GM19351 (cell line): ENCODE data around the gene SLC25A25.
A peak's percentile ranks its signal among the peaks of the same experiment; 100 is the strongest.

ENCODE experiments used
- ATAC-seq: cut with Tn5 transposase; IDR thresholded peaks from one replicate; pipeline ENCODE4 v1.9.1; 2021; ENCODE audit warnings: mild to moderate bottlenecking, moderate library complexity; ENCODE audit not compliant: unreplicated experiment

SLC25A25 gene

DNA sequence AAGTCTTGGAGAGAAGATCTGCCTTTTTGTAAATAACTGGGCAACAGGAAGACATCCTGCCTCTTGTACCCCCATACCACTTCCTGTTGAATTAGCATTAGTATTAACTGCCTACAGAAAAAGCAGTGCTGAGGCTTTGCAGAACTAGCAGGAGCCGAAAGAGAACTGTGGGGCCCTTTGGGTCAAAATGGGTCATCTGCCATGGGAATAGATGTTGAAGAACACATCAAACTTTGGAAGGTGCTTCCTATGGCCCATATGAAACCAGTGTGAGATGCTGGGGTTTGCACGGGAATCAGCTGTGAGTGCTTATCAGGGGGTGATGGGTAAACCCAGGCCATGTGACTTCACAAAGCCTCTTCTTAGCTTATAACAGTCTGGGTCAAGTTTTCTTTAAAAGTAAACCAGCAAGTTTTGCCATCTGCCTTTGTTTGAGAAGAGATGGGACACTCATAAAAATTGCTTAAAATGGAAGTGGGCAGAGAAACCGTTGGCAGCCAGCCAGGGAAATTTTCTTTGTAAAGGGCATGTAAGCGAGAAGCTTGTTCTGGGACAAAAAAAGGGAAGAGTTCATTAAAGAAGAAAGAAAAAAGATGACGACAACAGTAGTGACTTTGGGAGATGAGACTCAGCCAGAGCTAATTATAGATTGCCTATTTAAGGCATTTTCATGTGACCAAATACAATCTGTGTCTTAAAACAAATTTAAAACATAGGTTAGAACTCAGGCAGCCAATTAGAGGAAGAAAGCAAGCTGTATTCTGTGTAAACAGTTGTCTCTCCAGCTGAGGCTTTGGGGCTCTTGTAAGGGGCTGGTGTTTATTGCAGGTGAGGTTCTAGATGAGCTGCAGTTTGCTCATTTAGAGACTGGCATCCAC, 4.4 kb downstream of the SLC25A25 start:
- ATAC-seq: no peak

GRCh38 chr9:128073253-128073886, 5.3 kb downstream of the SLC25A25 start:
- no peak for ATAC-seq

GRCh38 chr9:128077847-128078503, 9.9 kb downstream of the SLC25A25 start:
- no peak for ATAC-seq

GRCh38 chr9:128078504-128079434, 10.7 kb downstream of the SLC25A25 start:
- no peak for ATAC-seq

DNA sequence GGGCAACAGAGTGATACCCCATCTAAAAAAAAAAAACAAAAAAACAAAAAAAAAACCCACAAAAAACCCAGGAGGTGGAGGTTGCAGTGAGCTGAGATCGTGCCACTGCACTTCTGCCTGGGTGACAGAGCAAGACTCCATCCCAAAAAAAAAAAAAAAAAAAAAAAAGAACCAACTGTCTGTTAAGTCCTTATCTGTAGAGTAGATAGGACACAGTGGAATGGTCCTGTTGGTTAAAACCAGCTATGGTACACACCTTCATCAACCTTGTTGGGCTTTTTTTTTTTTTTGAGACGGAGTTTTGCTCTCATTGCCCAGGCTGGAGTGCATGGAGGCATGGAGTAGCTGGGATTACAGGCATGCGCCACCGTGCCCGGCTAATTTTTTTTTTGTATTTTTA, 12.2 kb downstream of the SLC25A25 start:
- ATAC-seq: no peak

- no peak for ATAC-seq
Measured at GRCh38 chr9:128081056-128081455, 13.0 kb downstream of the SLC25A25 start.

- no peak for ATAC-seq
Measured at GRCh38 chr9:128082151-128082550, 14.1 kb downstream of the SLC25A25 start.

- no peak for ATAC-seq
Measured at GRCh38 chr9:128084746-128085145, 16.7 kb downstream of the SLC25A25 start.

DNA sequence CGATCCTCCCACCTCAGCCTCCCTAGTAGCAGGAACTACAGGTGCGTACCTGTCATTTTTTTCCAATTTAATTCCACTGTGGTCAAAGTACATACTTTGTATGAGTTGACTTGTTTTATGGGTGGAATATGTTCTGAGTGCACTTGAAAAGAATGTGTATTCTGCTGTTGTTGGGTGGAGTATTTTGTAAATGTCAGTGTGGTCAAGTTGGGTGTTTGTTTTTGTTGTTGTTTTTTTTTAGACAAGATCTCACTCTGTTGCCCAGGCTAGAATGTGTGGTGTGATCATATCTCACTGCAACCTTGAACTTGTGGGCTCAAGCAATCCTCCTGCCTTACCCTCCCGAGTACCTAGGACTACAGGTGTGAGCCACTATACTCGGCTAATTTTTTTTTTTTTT, 17.9 kb downstream of the SLC25A25 start:
- ATAC-seq: no peak

DNA sequence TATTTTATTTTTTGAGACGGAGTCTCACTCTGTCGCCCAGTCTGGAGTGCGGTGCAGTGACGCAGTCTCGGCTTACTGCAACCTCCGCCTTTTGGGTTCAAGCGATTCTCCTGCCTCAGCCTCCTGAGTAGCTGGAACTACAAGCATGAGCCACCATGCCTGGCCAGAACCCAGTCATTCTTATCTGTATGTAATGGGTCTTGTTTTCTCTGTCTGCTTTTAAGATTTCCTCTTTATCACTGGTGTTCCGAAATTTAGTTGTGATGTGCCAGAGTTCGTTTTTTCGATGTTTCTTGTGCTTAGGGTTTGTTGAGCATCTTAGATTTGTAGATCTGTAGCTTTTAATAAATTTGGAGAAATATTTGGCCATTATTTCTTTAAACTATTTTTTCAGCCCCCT, 19.2 kb downstream of the SLC25A25 start:
- no peak for ATAC-seq

DNA sequence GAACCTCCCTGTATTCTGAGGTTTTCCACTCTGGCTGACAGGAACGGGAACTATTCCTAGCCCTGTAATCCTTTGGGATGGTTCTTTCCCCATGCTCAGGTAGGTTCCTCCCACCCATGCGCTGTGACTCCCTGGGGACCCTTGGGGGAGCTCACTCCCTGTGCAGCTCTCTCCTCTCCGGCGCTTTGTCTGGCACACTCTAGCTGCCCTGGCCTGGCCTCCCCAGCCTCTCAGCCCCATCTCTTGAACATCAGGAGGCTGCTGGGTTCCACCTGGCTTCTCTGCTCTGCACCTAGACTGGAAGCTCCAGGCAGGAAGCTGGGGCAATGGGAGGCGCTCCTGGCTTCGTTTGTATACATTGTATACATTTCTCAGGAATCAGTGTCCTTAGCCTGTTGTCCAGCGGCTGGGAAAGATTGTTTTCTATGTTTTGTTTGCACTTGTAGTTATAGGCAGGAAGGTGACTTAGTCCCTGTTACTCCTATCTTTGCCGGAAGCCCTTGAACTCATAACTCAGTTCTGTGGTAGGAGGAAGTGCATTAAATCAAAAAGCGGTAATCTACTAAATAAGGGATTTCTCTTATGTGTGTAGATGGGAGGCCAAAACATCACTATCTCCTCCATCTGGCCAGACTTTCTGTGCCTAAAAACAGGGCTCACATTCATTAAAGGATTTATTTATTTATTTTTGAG, 20.4 kb downstream of the SLC25A25 start:
- no peak for ATAC-seq

DNA sequence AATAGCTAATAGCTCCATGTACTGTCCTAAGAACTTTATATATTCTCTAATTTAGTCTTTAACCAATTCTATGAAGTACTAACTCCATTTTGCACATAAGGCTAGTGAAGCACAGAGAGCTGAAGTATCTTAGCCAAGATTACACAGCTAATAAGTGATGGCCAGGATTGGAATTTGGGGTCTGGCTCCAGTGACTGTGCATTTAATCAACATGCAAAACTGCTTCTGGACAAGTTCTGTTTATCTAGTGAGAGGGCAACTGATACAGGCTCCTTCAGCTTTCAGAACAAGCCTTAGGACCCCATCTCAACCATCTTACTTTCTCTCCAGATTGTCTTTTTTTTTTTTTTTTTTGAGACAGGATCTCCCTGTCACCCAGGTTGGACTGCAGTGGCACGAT, 21.3 kb downstream of the SLC25A25 start:
- ATAC-seq: no peak

- ATAC-seq: no peak
Measured at GRCh38 chr9:128091144-128091543, 23.1 kb downstream of the SLC25A25 start.

GRCh38 chr9:128091571-128091970, 23.5 kb downstream of the SLC25A25 start:
- ATAC-seq: no peak

- ATAC-seq: no peak
Measured at GRCh38 chr9:128092199-128092977, 24.4 kb downstream of the SLC25A25 start.

- ATAC-seq: no peak
Measured at GRCh38 chr9:128093011-128093410, 25.0 kb downstream of the SLC25A25 start.

DNA sequence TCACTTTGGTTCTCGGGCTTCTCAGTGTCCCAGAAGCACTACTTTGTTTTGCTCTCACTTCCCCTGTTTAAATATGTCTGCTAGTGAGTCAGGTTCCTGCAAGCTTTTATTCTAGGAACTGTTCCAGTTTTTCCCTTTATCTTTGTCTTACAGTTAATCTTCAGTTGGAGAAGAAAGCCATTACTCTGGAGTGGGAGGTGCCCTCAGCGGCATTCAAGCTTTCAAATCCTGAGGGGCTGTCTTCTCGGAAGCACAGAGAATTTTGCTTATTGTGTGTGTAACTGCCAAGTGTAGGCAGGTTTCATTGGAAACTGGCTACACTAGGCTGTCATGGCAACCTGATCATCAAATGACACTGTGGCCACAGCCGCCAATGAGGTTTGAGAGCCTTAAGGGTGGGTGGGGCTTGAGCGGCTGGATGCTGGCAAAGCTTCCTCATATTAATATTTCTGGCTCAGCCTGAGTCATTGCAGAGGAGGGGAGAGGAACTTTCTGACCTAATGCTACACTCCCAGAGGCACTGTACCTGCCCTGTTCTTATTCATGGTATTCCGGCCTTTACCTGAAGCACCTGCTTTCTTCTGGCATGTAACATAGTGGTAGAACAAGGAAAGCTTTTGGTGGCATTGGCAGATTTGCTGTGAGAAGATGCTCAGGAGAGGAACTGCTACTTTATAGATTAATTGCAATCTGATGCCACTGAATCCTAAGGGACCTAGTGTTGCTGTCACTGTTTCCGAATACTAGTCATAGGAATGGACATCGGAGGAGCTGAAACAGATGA, 26.3 kb downstream of the SLC25A25 start:
- ATAC-seq: peak; percentile 95

GRCh38 chr9:128094950-128095544, 27.0 kb downstream of the SLC25A25 start:
- no peak for ATAC-seq
